Measurements from ENCODE around the gene SERPINB5.

SERPINB5 gene

GRCh38 chr18:63472380-63472779, 4.4 kb upstream of the SERPINB5 start:
- DNase-seq = no peak

GRCh38 chr18:63477200-63477599, 442 bp downstream of the SERPINB5 start:
- DNase-seq = no peak

DNA sequence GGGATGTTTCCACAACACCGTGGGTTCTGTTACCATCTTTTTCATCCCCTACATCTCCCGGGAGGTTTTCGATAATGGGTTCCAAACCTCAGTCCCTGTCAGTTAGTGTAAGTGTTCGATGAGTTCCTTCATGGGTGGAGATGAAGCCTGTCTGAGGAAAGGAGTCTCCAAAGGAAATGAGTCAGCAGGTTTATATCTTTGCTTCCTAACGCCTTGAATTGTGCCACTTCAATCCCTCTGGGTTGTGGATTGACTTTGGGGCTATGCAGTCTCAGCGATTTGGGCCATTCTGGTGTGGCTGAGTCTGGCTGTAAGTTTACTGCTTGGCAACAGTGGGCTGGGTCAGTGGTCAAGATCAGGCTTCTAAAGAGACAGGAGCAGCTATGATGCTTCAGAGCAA, 1.2 kb downstream of the SERPINB5 start:
- DNase-seq = no peak

GRCh38 chr18:63479826-63480225, 3.1 kb downstream of the SERPINB5 start:
- DNase-seq = no peak

DNA sequence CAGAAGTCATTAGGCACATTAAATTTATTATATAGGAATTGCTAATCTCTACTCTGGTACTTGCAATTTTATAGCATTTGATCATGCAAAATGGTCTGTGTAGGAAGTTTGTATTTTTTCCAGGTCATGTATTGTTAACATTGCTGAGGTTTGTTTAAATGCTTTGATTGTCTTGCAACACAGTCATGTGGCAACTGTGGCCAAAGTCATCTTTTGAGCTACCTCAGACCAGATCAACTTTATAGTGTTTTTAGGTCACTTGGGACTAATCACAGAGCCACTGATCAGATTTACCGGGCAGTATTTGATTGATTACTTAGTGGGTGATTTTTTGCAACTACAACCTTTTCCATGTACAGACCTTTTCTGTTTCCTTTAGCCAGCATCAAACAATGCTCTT, 3.7 kb downstream of the SERPINB5 start:
- no peak for DNase-seq

GRCh38 chr18:63480915-63481314, 4.2 kb downstream of the SERPINB5 start:
- no peak for DNase-seq

DNA sequence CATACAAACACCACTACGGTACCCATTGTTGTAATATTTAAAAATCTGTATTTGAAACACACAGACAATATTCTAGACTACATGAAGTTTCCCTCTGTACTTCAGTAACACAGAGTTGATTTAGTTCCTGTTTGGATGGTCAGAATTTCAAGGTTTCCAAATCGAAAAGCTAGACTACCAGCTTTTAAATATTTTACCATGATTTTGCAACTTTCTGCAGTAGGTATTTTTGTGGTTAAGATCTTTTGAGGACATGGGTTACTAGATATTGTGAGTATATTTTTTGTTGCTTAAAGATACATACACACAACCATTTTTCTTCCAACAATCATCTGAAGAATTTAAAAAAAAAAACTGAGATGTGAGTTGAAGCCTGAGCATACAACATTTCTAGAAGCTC, 10.9 kb downstream of the SERPINB5 start:
- no peak for DNase-seq

DNA sequence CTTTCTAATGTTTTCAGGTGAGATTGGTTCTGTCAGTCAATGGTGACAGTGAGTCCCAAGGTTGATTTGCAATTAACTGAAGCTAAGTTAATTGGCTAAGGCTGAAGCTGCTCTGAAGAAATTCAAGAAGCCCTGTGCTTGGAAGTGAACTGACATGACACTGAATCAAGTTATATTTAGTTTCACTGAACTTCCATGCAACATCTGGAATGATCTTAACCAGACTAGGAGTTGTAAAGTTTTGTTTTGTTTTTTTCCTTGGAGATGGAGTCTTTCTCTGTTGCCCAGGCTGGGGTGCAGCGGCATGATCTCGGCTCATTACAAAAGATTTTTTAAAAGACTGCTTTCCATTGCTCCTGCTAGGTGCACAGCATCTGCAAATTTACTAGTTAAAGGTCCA, 11.4 kb downstream of the SERPINB5 start:
- DNase-seq = no peak

DNA sequence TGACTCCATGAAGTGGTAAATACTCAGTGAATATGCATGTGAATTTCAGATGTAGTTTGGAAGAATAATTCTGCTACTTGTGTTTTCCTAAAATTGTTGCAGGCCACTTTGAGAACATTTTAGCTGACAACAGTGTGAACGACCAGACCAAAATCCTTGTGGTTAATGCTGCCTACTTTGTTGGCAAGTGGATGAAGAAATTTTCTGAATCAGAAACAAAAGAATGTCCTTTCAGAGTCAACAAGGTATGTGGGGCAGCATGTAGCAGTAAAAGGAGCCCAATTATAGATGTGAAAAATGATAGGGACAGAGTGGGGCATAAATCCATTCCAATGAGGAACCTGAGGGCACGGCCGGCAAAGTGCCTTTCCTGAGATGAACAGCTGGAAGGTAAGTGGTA, 16.1 kb downstream of the SERPINB5 start:
- no peak for DNase-seq

GRCh38 chr18:63495675-63496074, 18.9 kb downstream of the SERPINB5 start:
- DNase-seq = no peak

- DNase-seq = no peak
These were observed 29.0 kb downstream of the SERPINB5 start for GRCh38 chr18:63505566-63506335.

- no peak for DNase-seq
These were observed 29.5 kb downstream of the SERPINB5 start for GRCh38 chr18:63506336-63506646.

- DNase-seq = no peak
These were observed 31.8 kb downstream of the SERPINB5 start for GRCh38 chr18:63508596-63508995.

DNA sequence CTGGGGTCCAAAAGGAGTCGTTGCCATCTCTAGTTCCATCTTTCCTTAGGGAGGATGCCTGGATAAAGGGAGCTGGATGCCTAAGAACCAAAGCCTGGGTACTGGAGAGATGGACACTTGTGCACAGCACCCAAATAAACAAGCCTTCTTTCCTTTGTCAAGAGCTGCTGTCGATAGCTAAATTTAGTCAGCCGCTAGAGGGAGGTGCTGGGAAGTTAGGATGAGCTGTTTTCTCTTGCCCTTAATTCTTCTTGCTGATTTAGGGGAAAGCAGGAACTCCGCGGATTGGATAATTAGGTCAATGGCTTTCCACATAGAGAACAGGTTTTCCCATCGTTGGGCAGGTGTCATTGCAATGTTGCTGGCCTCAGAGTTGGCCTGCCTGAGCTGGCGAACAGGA, 34.5 kb downstream of the SERPINB5 start:
- peak in 1 of 2 donors; percentile 2 for DNase-seq

DNA sequence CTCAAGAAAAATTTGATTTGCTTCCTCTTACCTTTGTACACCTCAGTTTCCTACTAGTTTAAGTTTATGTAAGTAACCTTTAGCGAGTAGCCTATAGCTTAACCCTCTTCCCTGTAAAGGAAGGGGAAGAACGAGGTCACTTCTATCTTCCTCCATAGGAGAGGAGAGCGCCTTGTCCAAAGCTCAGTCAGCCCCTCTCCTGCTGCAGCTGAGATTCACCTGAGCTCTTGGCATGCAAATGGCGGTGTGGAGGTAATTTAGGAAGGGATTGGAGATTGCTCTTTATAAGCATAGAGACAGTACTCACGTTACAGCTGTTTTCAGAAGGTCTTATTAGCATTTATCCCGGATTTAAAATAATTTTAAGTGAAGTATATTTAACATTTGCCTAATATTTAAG, 37.6 kb downstream of the SERPINB5 start:
- no peak for DNase-seq

DNA sequence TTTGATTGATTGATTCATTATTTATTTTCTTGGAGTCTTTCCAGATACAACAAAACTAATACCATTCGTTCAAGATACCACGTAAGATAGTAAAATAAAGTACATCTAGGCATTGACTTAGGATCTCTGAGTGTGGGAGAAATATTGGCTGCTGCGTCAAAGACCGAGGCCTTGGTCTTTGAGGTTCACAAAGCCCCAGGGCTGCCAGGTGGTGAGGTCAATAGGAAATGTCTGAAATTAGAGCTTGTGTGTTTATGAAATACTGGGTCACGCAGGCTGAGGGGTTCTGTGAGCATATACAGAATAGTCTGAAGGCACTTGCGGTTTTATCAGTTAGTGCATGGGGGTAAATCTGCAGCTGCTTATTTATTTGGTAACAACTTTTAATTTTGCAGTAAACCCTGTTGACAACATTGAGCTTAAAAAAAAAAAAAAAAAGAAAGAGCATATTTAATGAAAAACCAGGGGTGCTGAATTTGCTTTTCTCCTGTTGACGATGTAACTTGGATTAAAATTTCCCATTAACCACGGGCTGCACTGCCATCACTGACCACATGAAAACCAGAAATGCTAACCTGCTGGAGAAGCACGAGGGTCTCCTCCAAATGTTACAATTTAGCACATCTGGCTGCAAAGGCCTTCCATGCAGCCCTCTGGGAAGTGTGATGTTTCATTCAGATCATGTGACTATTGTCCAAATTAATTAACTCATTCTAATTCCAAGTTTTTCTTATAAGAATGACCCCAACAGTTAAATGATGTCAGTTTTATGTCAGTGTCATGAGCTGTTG, 38.3 kb downstream of the SERPINB5 start:
- no peak for DNase-seq

DNA sequence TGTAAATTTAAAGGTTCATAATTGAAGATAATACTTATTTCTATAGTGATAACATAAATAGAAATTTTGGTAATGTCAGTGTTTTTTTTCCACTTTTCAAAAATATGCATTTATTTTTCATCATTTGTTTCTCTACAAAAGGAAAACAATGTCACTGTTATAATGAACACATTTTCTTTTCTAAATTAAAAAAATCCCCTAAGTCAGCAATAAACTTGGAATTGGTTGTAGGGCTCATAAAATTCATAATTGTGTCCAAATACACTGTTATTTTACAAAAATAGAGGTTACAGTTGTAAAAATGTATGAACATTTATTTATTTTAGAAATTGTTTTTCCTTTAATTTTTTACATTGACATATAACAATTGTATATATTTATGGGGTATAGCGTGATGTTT, 39.0 kb downstream of the SERPINB5 start:
- no peak for DNase-seq

GRCh38 chr18:63518178-63519012, 41.6 kb downstream of the SERPINB5 start:
- peak; percentile 32 to 76 for DNase-seq

GRCh38 chr18:63520053-63520685, 43.4 kb downstream of the SERPINB5 start:
- no peak for DNase-seq

DNA sequence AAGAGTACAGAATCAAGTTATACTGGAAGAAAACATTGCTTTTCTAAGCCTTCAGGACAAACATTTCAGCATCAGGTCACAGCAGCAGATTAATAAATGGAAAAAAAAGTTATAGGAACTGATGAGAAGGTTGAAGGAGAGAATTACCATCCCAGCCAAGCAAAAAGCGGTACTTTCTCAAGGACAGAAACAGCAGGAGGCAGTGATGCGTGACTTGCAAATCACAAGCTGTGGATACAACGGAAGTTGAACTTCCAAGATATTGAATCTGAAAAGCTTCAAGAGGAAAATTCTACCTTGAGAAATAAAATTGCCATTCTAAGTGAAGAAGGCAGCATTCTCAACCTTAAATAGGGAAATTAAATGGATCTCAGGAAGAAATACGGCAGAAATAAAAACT, 46.9 kb downstream of the SERPINB5 start:
- DNase-seq = no peak

- DNase-seq = no peak
These were observed 50.5 kb downstream of the SERPINB5 start for GRCh38 chr18:63527251-63527650.

DNA sequence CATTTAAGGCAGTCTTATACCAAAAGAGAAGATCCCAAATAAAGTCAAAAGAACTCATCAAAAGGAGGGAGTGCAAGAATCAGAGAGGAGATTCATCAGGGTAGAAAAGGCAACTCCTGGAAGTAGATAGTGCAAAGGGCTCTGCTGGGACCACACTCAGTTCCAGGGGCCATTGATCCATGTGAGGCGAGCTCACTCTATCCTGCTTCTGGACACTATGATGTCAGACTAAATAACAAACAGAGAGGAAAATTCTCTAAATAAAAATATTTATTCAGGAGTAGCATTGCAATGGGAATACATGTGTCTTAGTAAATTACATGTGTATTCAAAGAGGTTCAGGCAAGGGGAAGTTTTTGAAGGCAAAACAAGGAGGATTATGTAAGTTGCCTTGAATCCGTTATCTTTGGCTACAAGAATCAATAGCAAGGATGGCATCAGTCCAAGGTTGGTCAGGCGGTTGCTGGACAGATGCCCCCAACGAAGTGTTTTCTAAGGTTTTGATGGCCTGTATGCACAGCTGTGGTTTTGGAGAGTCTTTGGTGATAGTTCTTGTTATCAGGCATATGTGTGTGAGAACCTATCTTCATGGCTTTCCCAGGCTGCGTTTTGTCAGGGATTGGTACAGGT, 52.2 kb downstream of the SERPINB5 start:
- no peak for DNase-seq

DNA sequence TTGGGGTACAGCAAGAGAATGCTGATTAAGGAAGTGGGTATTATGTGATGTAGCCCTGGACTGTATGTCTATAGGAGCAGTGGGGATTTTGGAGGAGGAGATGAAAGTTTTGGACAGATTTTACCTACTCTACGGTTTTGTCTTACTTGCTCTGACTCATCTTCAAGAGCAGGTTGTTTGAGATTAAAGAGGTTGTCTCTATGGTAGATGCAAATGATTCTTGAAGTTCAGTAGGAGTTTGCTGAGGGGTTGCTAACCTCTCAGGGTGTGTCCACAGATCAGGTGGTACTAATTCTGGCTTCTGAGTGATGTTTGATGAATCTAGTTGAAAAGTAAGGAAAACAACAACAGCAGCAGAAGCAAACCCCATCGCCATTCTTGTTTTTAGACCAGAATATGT, 55.7 kb downstream of the SERPINB5 start:
- DNase-seq = no peak
